Measurements from ENCODE around the gene PLA1A. TPM values are rescaled to one million over a fixed set of nuclear protein-coding genes. Genes with fewer than 3 reads are reported as not detected.

The PLA1A gene
- total RNA-seq, 1 donor from 2014 or later: 1.1 TPM

DNA sequence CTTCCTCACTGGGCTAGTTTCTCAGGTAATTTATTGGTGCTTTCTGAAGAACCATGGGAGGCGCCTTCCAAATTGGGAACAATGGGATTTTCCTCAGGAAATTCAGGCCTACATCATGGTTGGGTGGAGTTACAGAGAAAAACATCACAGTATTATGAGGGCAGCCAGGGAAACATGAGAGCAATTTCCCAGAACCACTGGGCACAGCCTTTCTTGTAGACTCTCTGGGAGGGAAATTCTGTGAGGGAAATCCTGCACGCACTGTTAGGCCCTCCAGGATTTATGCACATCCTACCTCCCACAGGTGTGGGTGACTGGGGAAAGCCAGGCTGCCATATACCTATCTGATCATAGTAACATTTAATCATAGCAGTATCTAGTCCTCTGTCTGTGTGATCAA is 49.5 kb downstream of the PLA1A start:
- H3K27me3 Mint-ChIP-seq: no peaks in the 10 kb centered on the region
- H3K4me1 Mint-ChIP-seq: peaks cover 3% of the 10 kb centered on the region
- intact Hi-C loops (cut with micrococcal nuclease): no loop called here
- H3K36me3 Mint-ChIP-seq (ENCODE audit: low read depth): peaks cover 32% of the 10 kb centered on the region
- CTCF ChIA-PET: no interaction called here
- no peak overlapping the region for H3K4me3 Mint-ChIP-seq
- no peaks in the 10 kb centered on the region for H3K9me3 Mint-ChIP-seq
- POLR2A ChIA-PET: interaction anchor here (0.6 kb wide), 1 partner anchor 21 kb away, joined by 3 read pairs; no protein-coding TSS in a partner anchor
- H3K27ac Mint-ChIP-seq: no peak overlapping the region
- no peak for DNase-seq
- ATAC-seq (ENCODE audit: low read depth): no peak
- TF ChIP-seq, protein P1, sequence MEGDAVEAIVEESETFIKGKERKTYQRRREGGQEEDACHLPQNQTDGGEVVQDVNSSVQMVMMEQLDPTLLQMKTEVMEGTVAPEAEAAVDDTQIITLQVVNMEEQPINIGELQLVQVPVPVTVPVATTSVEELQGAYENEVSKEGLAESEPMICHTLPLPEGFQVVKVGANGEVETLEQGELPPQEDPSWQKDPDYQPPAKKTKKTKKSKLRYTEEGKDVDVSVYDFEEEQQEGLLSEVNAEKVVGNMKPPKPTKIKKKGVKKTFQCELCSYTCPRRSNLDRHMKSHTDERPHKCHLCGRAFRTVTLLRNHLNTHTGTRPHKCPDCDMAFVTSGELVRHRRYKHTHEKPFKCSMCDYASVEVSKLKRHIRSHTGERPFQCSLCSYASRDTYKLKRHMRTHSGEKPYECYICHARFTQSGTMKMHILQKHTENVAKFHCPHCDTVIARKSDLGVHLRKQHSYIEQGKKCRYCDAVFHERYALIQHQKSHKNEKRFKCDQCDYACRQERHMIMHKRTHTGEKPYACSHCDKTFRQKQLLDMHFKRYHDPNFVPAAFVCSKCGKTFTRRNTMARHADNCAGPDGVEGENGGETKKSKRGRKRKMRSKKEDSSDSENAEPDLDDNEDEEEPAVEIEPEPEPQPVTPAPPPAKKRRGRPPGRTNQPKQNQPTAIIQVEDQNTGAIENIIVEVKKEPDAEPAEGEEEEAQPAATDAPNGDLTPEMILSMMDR (IDR thresholded peaks at IDR 0.05): no peak

DNA sequence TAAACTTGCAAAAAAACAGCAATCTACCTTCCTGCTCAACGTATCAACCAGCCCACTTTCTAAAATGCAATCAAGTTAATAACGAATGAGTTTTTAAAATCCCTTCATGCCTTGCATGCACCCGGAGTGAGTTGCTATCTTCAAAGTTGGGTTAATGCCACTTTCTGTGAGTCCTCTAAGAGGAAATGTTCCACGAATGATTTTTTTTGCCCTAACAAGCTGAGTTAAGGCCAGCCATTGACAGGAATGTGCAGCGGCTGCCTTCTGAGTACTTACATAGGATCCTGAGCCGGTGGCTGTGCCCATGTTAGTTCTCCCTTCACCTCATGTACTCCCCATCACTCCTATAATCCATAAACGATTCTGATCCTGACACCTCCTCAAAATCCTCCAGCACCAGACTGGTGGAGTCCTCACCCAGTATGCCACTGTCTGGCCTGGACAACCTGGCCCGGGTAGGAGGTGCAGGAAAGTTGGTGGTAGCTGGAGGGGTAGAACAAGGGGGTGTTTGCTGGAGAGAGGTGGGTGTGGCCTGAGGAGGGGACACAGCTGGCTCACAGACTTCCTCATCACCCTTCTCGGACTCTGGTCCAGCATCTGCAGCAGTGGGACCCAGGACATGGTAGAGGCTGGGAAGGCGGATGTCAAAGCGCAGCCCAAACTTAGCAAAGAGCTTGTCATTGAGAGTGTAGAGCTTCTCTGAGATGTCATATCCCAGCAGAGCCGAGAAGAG is 50.3 kb downstream of the PLA1A start:
- Mint-ChIP-seq H3K9me3 (no peaks in the 10 kb centered on the region), H3K36me3 (ENCODE audit: low read depth) (peaks cover 30% of the 10 kb centered on the region), H3K4me3 (no peak overlapping the region), H3K27me3 (no peaks in the 10 kb centered on the region), H3K27ac (no peak overlapping the region), H3K4me1 (peaks cover 4% of the 10 kb centered on the region)
- ATAC-seq (ENCODE audit: low read depth): no peak
- intact Hi-C loops (cut with micrococcal nuclease): no loop called here
- TF ChIP-seq, protein P1 (IDR thresholded peaks at IDR 0.05): no peak
- no peak for DNase-seq
- POLR2A ChIA-PET: interaction anchor here (0.6 kb wide), 1 partner anchor 281 kb away, joined by 3 read pairs; no protein-coding TSS in a partner anchor
- CTCF ChIA-PET: no interaction called here

DNA sequence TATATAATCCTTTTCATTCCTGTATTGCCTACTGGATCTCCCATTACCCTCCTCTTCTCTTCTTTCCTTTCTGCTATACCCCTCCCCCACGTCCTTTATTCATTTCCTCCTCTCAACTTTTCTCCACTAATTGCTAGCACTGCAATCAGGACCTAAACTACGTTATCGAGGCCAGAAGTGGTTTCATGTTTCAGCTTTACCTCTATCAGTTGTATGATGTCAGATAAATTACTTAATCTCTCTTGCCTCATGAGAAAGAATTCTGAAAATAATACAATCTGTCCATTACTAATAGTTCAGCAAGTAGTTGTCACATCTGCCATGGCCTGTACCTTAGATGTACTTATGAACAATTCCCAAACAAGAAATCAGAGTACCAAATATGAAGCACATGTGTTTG is 52.1 kb downstream of the PLA1A start:
- CTCF ChIA-PET: interaction anchor here (1.1 kb wide), 1 partner anchor 31 kb away, joined by 3 read pairs; no protein-coding TSS in a partner anchor
- Mint-ChIP-seq H3K4me3 (no peak overlapping the region), H3K27ac (no peak overlapping the region)

DNA sequence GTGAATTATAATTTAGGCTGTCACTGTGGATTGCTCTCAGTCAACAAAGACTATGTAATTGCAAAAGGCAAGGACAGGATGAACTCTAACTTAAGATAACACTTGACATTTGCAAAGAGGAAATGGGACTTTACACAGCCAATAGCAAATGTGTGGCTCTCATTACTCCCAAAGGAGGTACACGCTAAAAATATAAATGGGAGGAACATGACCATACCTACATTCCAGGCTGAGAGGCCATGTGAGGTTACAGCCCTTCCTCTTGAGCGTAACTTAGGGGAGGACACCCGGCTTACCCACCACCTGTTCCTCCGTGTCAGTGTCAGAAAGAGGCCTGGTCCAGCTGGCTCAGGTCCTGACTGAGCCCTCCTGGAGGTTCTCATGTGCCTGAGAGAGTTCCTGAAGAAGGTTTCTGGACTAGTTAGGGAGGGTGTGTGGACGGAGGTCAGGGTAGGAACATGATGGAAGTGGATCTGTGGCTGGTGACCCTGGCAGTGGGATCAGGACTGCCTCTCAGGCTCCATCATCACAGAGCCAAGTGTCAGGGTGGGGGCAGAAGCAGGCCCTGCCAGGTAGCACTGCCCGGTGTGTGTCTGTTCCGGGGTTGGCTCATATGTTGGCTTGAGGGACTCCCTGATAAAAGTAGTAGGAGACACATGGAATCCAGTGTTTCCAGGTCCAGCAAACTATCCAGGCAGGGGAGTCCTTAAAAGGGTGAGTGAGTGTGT is 54.8 kb downstream of the PLA1A start:
- no peaks in the 10 kb centered on the region for H3K27me3 Mint-ChIP-seq
- intact Hi-C loops (cut with micrococcal nuclease): no loop called here
- H3K36me3 Mint-ChIP-seq (ENCODE audit: low read depth): peaks cover 17% of the 10 kb centered on the region
- ChIA-PET CTCF (no interaction called here), POLR2A (no interaction called here)
- H3K4me3 Mint-ChIP-seq: no peak overlapping the region
- no peaks in the 10 kb centered on the region for H3K9me3 Mint-ChIP-seq
- peaks cover 7% of the 10 kb centered on the region for H3K4me1 Mint-ChIP-seq
- H3K27ac Mint-ChIP-seq: no peak overlapping the region
- TF ChIP-seq, protein P1 (IDR thresholded peaks at IDR 0.05): no peak
- DNase-seq (no peak), ATAC-seq (ENCODE audit: low read depth) (no peak)

More for the DNA sequence above, 52.1 kb downstream of the PLA1A start:
- TF ChIP-seq, protein P1 (IDR thresholded peaks at IDR 0.05): no peak
- no peaks in the 10 kb centered on the region for H3K27me3 Mint-ChIP-seq
- intact Hi-C loops (cut with micrococcal nuclease): no loop called here
- POLR2A ChIA-PET: no interaction called here
- DNase-seq: no peak
- H3K4me1 Mint-ChIP-seq: peaks cover 6% of the 10 kb centered on the region
- ATAC-seq (ENCODE audit: low read depth): no peak
- peaks cover 30% of the 10 kb centered on the region for H3K36me3 Mint-ChIP-seq (ENCODE audit: low read depth)
- H3K9me3 Mint-ChIP-seq: no peaks in the 10 kb centered on the region

DNA sequence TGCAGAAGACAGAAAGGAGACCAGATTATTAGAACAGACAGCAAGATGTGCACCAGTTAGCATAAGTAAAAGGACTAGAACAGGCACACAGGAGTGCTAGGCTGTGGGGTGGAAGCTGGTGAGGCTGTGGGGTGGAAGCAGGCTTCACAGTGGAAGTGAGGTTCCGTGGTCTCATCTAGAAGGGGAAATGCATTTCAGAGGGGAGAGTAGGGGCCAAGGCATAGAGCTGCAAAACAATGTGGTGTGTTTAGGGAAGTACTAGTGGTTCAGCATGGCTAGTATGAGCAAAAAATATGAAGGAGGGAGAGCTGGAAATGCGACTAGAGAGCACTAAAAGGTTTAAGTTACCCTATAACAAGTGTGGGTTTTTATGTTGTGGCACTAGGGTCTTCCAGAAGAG is 56.2 kb downstream of the PLA1A start:
- TF ChIP-seq, protein P1 (IDR thresholded peaks at IDR 0.05): no peak
- H3K27me3 Mint-ChIP-seq: no peaks in the 10 kb centered on the region
- no peak overlapping the region for H3K4me3 Mint-ChIP-seq
- CTCF ChIA-PET: no interaction called here
- peaks cover 17% of the 10 kb centered on the region for H3K4me1 Mint-ChIP-seq
- ATAC-seq (ENCODE audit: low read depth) (no peak), DNase-seq (no peak)
- H3K9me3 Mint-ChIP-seq: no peaks in the 10 kb centered on the region
- no peak overlapping the region for H3K27ac Mint-ChIP-seq
- peaks cover 5% of the 10 kb centered on the region for H3K36me3 Mint-ChIP-seq (ENCODE audit: low read depth)
- POLR2A ChIA-PET: no interaction called here
- intact Hi-C loops (cut with micrococcal nuclease): no loop called here
